Measurements from ENCODE around the gene PRKAA1.

- TF ChIP-seq EZH2 (IDR thresholded peaks at IDR 0.05) (no peak), POLR2AphosphoS5 (IDR thresholded peaks at IDR 0.05; ENCODE audit: borderline replicate concordance, low read depth, low read length) (no peak)
Measured at GRCh38 chr5:40798801-40799210, 632 bp upstream of the PRKAA1 start.
